Spinal cord (tissue), 10 donors: ENCODE measurements around the gene CLCN4. TPM values are rescaled to one million over a fixed set of nuclear protein-coding genes. Genes with fewer than 3 reads are reported as not detected.

Experiments used
- DNase-seq, 6 donors: peaks; one replicate each; pipeline versions ENCODE4 v3.0.0 to v3.0.0-alpha.2; 2013 to 2015; ENCODE audit warnings: low spot score in 6 of 6, low read depth in 4 of 6
- H3K27ac ChIP-seq: one replicate; pipeline ENCODE4 v1.5.1; 2013; ENCODE audit warnings: low read depth, low read length, control low read depth
- H3K27me3 ChIP-seq: one replicate; pipeline ENCODE4 v1.6.1; 2013; ENCODE audit warnings: low read length; ENCODE audit not compliant: control insufficient read depth, insufficient read depth
- H3K36me3 ChIP-seq: one replicate; pipeline ENCODE4 v1.6.1; 2013; ENCODE audit warnings: low read length; ENCODE audit not compliant: control insufficient read depth, insufficient read depth
- H3K4me1 ChIP-seq: one replicate; pipeline ENCODE4 v1.6.1; 2013; ENCODE audit warnings: low read length; ENCODE audit not compliant: control insufficient read depth, insufficient read depth
- H3K4me3 ChIP-seq: one replicate; pipeline ENCODE4 v1.5.1; 2013; ENCODE audit warnings: low read depth, low read length, control low read depth
- H3K9me3 ChIP-seq: one replicate; pipeline ENCODE4 v1.6.1; 2013; ENCODE audit warnings: low read length; ENCODE audit not compliant: control insufficient read depth, insufficient read depth
- WGBS: methylation state at CpG from one replicate; pipeline ENCODE4 v1.1.5; 2013; ENCODE audit warnings: missing lambda C conversion rate; ENCODE audit not compliant: insufficient coverage; 5-methylcytosine and 5-hydroxymethylcytosine counted together
- polyA plus RNA-seq, 2 donors: library from polyadenylated mRNA; unstranded; fragments of 120-200 nt; gene quantifications; one replicate each; pipeline ENCODE4 v1.2.1, GENCODE V29; 2013; ENCODE audit not compliant: insufficient read length in 2 of 2
- total RNA-seq, 2 donors: library from RNA; depleted of rRNA in 1 of 2; stranded (reverse); fragments of 120-200 nt in 1 of 2; fragments of >200 nt in 1 of 2; gene quantifications; one replicate each; pipeline versions ENCODE4 v1.2.3 to v1.2.4, GENCODE V29; 2013 to 2014
- donor health status: healthy.

Gene CLCN4
- total and polyA plus RNA-seq, 4 donors, result 21.9 to 63.0 (median 45.8) TPM

DNA sequence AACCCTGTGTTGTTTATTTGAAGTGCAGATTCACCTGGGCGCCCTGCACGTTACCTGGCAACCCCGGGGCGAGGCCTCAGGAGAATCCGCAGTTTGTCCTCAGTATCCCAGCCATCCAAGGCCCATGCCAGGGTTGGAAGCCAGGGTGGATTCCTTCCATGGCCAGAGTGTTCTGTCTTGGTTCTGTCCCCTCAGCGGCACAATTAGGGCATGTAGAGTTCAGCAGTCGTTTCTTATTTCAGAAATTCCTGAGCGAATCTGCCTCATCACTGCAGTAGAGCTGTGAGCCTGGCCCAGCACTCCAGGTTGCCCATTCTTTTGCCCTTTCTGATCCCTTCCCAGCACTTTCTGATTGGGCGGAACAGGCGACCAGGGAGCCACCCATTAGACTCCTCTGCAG, 29.9 kb upstream of the CLCN4 start:
- Histone ChIP-seq H3K9me3 (no peaks in the 10 kb centered on the region), H3K27me3 (peaks cover 2% of the 10 kb centered on the region), H3K36me3 (peaks cover 55% of the 10 kb centered on the region), H3K4me1 (no peaks in the 10 kb centered on the region), H3K27ac (no peak overlapping the region), H3K4me3 (no peak overlapping the region)
- DNase-seq, result no peak
- WGBS, result 94% methylated on average over 8 of the region's 10 CpGs

DNA sequence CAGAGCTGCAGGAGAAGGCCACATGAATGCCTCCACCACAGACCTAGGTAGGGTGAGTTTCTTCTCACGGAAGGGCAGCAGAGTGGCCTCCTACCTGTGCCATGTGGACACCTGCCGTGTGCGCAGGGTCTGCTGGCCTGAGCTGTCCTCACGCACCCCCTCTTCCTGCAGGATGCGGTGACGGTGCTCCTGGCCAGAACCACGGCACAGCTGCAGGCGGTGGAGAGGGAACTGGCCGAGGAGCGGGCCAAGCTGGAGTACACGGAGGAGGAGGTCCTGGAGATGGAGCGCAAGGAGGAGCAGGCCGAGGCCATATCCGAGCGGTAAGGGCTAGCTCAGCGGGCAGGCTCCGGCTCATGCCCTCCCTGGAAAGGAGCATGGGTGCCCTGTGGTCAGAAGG, 28.4 kb upstream of the CLCN4 start:
- H3K9me3 ChIP-seq, result no peaks in the 10 kb centered on the region
- peaks cover 55% of the 10 kb centered on the region for H3K36me3 ChIP-seq
- DNase-seq, result no peak
- no peaks in the 10 kb centered on the region for H3K4me1 ChIP-seq
- H3K27ac ChIP-seq, result no peak overlapping the region
- WGBS, result 92% methylated on average over 17 of the region's 17 CpGs
- peaks cover 2% of the 10 kb centered on the region for H3K27me3 ChIP-seq
- H3K4me3 ChIP-seq, result no peak overlapping the region

DNA sequence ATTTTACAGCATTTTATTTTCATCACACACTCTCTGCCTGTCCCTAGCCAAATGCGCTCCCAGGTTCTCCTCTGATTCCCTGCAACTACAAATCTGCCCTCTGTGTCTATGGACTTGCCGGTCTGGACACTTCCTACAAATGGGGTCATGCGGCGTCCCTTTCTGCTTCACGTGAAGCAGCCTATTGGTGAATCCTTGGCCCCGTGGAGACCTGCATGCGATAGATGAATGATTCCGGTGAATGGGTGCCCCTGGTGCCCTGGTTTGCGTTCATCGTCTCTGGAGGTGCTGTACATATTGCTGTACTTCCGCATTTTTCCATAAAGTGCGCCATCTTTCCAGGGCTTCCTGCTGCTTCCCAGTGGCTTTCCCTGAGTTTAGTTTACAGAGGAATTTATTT, 27.5 kb upstream of the CLCN4 start:
- 88% methylated on average over 12 of the region's 12 CpGs for WGBS
- Histone ChIP-seq H3K4me3 (no peak overlapping the region), H3K27ac (no peak overlapping the region), H3K4me1 (no peaks in the 10 kb centered on the region), H3K36me3 (peaks cover 53% of the 10 kb centered on the region), H3K9me3 (no peaks in the 10 kb centered on the region), H3K27me3 (peaks cover 2% of the 10 kb centered on the region)
- DNase-seq, result no peak

DNA sequence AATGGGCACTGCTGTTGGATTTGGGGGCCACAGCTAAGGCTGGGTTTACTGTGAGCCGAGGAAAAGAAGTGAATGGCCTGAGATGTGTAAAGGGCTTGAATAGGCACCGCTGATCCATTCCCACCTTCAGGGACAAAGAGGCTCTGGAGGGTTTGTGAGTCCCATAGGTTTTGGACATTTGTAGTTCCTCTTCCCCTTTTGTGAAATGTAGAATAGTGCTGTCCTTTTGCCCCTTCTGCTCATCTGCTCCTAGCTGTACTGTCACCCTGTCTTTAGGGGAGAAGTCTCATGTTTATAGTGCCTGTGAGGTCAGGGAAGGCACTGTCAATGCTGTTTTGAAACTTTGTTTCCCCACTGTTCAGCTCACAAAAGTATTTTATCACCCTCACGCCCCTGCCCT, 26.4 kb upstream of the CLCN4 start:
- peaks cover 7% of the 10 kb centered on the region for H3K27me3 ChIP-seq
- no peak overlapping the region for H3K27ac ChIP-seq
- peaks cover 50% of the 10 kb centered on the region for H3K36me3 ChIP-seq
- H3K4me3 ChIP-seq, result no peak overlapping the region
- no peaks in the 10 kb centered on the region for H3K4me1 ChIP-seq
- no peak for DNase-seq
- 77% methylated on average over 3 of the region's 3 CpGs for WGBS
- no peaks in the 10 kb centered on the region for H3K9me3 ChIP-seq

DNA sequence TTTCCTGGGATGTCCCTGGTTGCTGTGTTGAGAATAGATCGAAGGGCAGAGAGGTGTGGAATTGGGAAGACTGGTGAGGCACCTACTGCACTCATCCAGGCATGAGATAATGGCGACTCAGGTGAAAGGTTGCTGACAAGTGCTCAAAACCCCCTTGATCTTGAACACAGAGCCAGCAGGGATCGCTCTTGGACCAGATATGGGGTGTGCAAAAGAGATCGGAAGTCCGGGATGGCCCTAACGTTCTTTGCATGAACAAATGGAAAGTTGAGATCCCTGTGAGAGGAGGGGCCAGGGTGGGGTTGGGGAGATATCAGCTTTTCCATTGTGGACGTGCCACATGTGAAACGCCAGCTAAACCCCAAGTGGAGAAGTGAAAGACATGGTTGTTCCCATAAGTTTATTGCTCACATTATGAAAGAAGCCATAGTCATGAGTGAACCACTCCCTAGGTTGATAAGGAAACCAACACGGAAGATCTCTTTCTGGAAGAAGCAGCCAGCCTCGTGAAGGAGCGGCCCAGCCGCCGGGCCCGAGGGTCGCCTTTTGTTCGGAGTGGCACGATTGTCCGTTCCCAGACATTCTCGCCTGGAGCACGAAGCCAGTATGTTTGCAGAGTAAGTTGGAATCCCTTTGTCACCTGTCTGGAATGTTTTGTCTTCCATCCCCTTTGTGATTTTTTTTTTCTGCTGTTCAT, 22.6 kb upstream of the CLCN4 start:
- H3K27me3 ChIP-seq, result peaks cover 7% of the 10 kb centered on the region
- H3K9me3 ChIP-seq, result no peaks in the 10 kb centered on the region
- peaks cover 36% of the 10 kb centered on the region for H3K36me3 ChIP-seq
- no peak overlapping the region for H3K27ac ChIP-seq
- 88% methylated on average over 13 of the region's 20 CpGs for WGBS
- no peak for DNase-seq
- no peak overlapping the region for H3K4me3 ChIP-seq
- no peaks in the 10 kb centered on the region for H3K4me1 ChIP-seq

DNA sequence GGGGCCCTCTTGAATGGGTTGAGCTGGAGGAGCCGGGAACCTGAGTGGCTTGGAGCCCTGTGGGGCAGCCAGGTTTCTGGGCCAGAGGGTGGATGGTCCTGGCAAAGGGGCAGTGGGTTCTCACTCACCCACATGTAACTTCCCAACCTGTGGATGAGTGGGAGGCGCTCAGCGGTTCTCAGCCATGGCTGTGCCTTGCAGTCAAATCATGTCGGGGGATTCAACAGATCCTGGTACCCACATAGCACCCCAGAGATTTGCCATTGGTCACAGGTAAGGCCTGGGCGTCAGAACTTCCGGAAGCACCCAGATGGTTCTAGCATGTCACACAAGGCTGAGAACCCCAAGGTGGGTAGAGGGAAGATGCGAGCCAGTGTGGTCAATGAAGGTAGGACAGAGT, 21.9 kb upstream of the CLCN4 start:
- Histone ChIP-seq H3K27me3 (peaks cover 7% of the 10 kb centered on the region), H3K36me3 (peaks cover 31% of the 10 kb centered on the region), H3K4me1 (no peaks in the 10 kb centered on the region), H3K27ac (no peak overlapping the region), H3K4me3 (no peak overlapping the region), H3K9me3 (no peaks in the 10 kb centered on the region)
- 88% methylated on average over 6 of the region's 7 CpGs for WGBS
- DNase-seq, result no peak

DNA sequence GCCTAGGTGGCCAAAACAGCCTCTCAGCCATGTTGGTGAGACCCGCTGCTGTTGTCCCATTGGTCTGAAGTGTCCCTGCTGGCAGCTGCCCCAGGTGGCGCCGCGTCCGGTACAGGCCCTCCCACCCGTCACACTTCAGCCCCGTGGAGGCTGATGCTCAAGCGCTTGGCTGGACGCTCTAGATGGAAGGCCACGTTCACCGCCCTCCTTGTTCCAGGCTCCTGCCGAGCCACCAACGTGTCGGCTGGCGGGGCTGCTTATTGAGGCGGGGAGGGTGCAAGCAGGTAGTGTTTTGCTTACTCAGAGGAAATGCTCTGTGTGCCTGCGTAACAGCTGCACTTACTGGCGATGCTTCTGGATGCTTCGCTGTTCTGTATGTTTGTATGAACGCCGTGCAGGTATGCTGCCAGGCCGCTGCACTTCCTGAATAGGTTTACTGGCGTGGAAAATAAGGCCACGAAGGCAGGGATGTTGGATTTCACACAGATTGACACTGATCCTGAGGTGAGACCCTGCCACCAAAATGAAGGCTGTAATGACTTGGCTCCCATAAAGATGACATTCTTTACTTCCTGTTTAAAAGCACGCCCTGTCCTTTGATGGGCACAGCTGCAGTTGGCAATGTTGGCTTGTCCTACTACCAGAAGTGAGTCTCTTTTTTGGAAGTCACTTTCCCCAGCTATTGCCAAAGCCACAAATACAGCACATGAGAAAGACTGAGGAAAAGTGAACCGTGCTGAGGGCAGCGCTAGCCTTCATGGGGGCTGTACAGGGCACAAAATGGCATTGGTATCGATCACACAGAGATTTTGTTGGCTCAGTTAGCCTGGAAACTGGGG, 21.0 kb upstream of the CLCN4 start:
- no peak for DNase-seq
- Histone ChIP-seq H3K4me3 (no peak overlapping the region), H3K27ac (no peak overlapping the region), H3K4me1 (no peaks in the 10 kb centered on the region), H3K27me3 (peaks cover 7% of the 10 kb centered on the region), H3K36me3 (peaks cover 27% of the 10 kb centered on the region), H3K9me3 (no peaks in the 10 kb centered on the region)
- WGBS, result 78% methylated on average over 22 of the region's 28 CpGs

DNA sequence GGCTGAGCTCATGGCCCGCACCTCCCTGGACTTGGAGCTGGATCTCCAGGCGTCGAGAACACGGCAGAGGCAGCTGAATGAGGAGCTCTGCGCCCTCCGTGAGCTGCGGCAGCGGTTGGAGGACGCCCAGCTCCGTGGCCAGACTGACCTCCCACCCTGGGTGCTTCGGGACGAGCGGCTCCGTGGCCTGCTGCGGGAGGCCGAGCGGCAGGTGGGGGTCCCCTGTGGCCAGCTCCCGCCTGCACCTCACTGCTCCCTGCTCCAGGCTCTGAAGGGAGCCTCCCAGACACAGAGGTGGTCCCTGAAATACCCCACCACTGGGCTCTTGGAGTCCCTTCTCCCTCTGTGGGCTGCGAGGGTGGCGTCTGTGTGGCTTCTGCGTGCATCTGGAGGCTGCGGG, 18.0 kb upstream of the CLCN4 start:
- 94% methylated on average over 21 of the region's 22 CpGs for WGBS

DNA sequence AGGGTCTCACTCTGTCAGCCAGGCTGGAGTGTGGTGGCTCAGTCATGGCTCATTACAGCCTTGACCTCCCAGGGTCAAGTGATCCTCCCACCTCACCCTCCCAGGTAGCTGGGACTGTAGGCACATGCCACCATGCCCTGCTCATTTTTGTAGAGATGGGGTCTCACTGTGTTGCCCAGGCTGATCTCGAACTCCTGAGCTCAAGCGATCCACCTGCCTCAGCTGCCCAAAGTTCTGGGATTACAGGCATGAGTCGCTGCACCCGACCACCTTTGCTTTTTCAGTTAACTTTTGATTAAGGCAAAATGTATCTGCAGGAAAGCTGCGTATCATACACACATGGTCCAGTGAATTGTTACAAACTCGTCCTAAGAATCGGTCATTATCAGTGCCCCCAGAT, 16.5 kb upstream of the CLCN4 start:
- Histone ChIP-seq H3K27me3 (peaks cover 2% of the 10 kb centered on the region), H3K4me3 (no peak overlapping the region), H3K36me3 (peaks cover 27% of the 10 kb centered on the region), H3K4me1 (no peaks in the 10 kb centered on the region), H3K27ac (no peak overlapping the region), H3K9me3 (no peaks in the 10 kb centered on the region)
- no peak for DNase-seq
- 100% methylated on average over 3 of the region's 7 CpGs for WGBS

More for the DNA sequence above, 18.0 kb upstream of the CLCN4 start:
- Histone ChIP-seq H3K27me3 (peaks cover 7% of the 10 kb centered on the region), H3K36me3 (peaks cover 36% of the 10 kb centered on the region), H3K4me1 (no peaks in the 10 kb centered on the region), H3K27ac (no peak overlapping the region), H3K4me3 (no peak overlapping the region), H3K9me3 (no peaks in the 10 kb centered on the region)
- no peak for DNase-seq
